ENCODE results near the gene F7. TPM values are rescaled to one million over a fixed set of nuclear protein-coding genes. Genes with fewer than 3 reads are reported as not detected.

F7 gene
- total and polyA plus RNA-seq, 9 of the 15 experiments (the other 6 are each of a cell fraction or from before 2014, with no cell fraction given): not detected

DNA sequence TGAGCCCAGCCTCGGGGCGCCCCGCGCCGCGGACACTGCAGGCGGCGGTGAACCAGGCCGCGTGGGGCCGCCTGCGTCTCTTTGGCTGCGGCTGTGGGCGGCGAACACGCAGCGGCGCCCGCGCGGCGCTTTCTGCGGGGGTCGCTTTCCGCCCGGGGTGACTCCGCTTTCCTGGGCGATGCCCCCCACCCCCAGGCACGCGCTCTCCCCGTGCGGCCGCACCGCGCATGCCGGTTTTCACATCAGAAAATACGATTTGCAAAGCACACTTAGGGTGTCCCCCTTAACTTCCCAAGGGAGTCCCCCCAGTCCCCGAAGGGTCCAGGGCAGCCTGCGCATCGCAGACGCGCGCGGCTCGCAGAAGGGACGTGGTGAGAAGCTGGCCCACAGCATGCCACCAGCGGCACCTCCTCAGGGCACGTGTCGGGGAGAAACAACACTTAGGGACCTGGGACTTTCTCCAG is 5.3 kb downstream of the F7 start:
- peaks cover 0 to 6% of the 10 kb centered on the region in 2 experiments; a peak in 2 of 5 replicates for H3K4me1 ChIP-seq (replicated peaks in 1 of 2; ENCODE audit: control insufficient read depth in 2 of 2, insufficient read depth in 2 of 2, low read length in 2 of 2)
- no peak for ATAC-seq
- no peaks in the 10 kb centered on the region for H4K20me1 ChIP-seq (replicated peaks; ENCODE audit: control insufficient read depth, insufficient read depth, low read length)
- no peak overlapping the region for H3K4me3 ChIP-seq
- intact Hi-C loops (cut with micrococcal nuclease): no loop called here
- H3K4me2 ChIP-seq (ENCODE audit: insufficient read depth, low read length): no peak overlapping the region
- in situ Hi-C loops (cut with MboI): no loop called here
- no TSS peak for BruUV-seq (replicated peaks)
- no peaks in the 10 kb centered on the region for H3K79me2 ChIP-seq (ENCODE audit: control insufficient read depth, insufficient read depth, low read length)
- no peaks in the 10 kb centered on the region for H3K9me3 ChIP-seq (replicated peaks; ENCODE audit: control insufficient read depth, insufficient read depth, low read depth, low read length)
- DNase-seq (ENCODE audit: extremely low read depth in 1 of 4, low spot score in 3 of 4): no peak
- H3K27ac ChIP-seq (ENCODE audit: extremely low read depth, low read depth, low read length): no peak overlapping the region
- no peaks in the 10 kb centered on the region for H3K9me1 ChIP-seq (ENCODE audit: control insufficient read depth, insufficient read depth, low read length)
- H2AFZ ChIP-seq (ENCODE audit: low read depth, low read length): no peak overlapping the region
- TF ChIP-seq, protein P1, sequence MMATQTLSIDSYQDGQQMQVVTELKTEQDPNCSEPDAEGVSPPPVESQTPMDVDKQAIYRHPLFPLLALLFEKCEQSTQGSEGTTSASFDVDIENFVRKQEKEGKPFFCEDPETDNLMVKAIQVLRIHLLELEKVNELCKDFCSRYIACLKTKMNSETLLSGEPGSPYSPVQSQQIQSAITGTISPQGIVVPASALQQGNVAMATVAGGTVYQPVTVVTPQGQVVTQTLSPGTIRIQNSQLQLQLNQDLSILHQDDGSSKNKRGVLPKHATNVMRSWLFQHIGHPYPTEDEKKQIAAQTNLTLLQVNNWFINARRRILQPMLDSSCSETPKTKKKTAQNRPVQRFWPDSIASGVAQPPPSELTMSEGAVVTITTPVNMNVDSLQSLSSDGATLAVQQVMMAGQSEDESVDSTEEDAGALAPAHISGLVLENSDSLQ (IDR thresholded peaks at IDR 0.05): no peak
- TF ChIP-seq NRF1 (conservative IDR thresholded peaks at IDR 0.05 in 1 of 2, IDR thresholded peaks at IDR 0.05 in 1 of 2) (no peak), TSC22D4 (tag; IDR thresholded peaks at IDR 0.05) (no peak), PURB (CRISPR knock-in tag; IDR thresholded peaks at IDR 0.05; ENCODE audit: low read depth) (no peak), CHD1 (IDR thresholded peaks at IDR 0.05; ENCODE audit: low read length) (no peak)
- TF ChIP-seq, protein P2, sequence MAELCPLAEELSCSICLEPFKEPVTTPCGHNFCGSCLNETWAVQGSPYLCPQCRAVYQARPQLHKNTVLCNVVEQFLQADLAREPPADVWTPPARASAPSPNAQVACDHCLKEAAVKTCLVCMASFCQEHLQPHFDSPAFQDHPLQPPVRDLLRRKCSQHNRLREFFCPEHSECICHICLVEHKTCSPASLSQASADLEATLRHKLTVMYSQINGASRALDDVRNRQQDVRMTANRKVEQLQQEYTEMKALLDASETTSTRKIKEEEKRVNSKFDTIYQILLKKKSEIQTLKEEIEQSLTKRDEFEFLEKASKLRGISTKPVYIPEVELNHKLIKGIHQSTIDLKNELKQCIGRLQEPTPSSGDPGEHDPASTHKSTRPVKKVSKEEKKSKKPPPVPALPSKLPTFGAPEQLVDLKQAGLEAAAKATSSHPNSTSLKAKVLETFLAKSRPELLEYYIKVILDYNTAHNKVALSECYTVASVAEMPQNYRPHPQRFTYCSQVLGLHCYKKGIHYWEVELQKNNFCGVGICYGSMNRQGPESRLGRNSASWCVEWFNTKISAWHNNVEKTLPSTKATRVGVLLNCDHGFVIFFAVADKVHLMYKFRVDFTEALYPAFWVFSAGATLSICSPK (IDR thresholded peaks at IDR 0.05; ENCODE audit: borderline replicate concordance): no peak
- TF ChIP-seq, protein P3, sequence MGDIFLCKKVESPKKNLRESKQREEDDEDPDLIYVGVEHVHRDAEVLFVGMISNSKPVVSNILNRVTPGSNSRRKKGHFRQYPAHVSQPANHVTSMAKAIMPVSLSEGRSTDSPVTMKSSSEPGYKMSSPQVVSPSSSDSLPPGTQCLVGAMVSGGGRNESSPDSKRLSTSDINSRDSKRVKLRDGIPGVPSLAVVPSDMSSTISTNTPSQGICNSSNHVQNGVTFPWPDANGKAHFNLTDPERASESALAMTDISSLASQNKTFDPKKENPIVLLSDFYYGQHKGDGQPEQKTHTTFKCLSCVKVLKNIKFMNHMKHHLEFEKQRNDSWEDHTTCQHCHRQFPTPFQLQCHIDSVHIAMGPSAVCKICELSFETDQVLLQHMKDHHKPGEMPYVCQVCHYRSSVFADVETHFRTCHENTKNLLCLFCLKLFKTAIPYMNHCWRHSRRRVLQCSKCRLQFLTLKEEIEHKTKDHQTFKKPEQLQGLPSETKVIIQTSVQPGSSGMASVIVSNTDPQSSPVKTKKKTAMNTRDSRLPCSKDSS (IDR thresholded peaks at IDR 0.05; ENCODE audit: low read depth, partially characterized antibody): no peak
- TF ChIP-seq, protein P4, sequence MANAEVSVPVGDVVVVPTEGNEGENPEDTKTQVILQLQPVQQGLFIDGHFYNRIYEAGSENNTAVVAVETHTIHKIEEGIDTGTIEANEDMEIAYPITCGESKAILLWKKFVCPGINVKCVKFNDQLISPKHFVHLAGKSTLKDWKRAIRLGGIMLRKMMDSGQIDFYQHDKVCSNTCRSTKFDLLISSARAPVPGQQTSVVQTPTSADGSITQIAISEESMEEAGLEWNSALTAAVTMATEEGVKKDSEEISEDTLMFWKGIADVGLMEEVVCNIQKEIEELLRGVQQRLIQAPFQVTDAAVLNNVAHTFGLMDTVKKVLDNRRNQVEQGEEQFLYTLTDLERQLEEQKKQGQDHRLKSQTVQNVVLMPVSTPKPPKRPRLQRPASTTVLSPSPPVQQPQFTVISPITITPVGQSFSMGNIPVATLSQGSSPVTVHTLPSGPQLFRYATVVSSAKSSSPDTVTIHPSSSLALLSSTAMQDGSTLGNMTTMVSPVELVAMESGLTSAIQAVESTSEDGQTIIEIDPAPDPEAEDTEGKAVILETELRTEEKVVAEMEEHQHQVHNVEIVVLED (CRISPR knock-in tag; IDR thresholded peaks at IDR 0.05): no peak
- TF ChIP-seq, protein P5, sequence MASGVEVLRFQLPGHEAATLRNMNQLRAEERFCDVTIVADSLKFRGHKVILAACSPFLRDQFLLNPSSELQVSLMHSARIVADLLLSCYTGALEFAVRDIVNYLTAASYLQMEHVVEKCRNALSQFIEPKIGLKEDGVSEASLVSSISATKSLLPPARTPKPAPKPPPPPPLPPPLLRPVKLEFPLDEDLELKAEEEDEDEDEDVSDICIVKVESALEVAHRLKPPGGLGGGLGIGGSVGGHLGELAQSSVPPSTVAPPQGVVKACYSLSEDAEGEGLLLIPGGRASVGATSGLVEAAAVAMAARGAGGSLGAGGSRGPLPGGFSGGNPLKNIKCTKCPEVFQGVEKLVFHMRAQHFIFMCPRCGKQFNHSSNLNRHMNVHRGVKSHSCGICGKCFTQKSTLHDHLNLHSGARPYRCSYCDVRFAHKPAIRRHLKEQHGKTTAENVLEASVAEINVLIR (CRISPR knock-in tag; IDR thresholded peaks at IDR 0.05): no peak
- FAIRE-seq: no peak
- H3K36me3 ChIP-seq (ENCODE audit: control insufficient read depth, insufficient read depth, low read length): no peaks in the 10 kb centered on the region
- H3K27me3 ChIP-seq (ENCODE audit: control insufficient read depth in 2 of 2, insufficient read depth in 2 of 2, low read length in 2 of 2): peaks cover 2 to 16% of the 10 kb centered on the region in 2 experiments; a peak in 3 of 5 replicates
- CTCF ChIA-PET (ENCODE audit: low intra/inter-chr PET ratio): no interaction called here
- no peak overlapping the region for H3K9ac ChIP-seq (ENCODE audit: insufficient read depth in 1 of 2, low read depth in 2 of 2, low read length in 2 of 2)
- POLR2A ChIA-PET: no interaction called here
- WGBS (ENCODE audit: insufficient coverage, low coverage, missing lambda C conversion rate): 55% methylated on average over 10 of the region's 49 CpGs
